H1 (cell line): ENCODE data around the gene SLC7A8. TPM values are rescaled to one million over a fixed set of nuclear protein-coding genes. Genes with fewer than 3 reads are reported as not detected.

ENCODE experiments used
- CTCF ChIA-PET: fragments of 300-600 bp; sonication (Branson Sonifier 250); formaldehyde crosslinking; loops from one replicate; lab custom pipeline; 2021; ENCODE audit not compliant: partially characterized antibody; lab: Charles Lee
- POLR2A ChIA-PET: fragments of 300-600 bp; sonication (Branson Sonifier 250); formaldehyde crosslinking; loops from one replicate; lab custom pipeline; 2021; ENCODE audit warnings: inconsistent platforms; ENCODE audit not compliant: partially characterized antibody; lab: Charles Lee
- DNase-seq, 2 experiments: peaks; one replicate each; pipeline versions ENCODE4 v3.0.0 to v3.0.0-alpha.2; 2010 to 2022; ENCODE audit warnings: low spot score in 2 of 2, low read depth in 1 of 2, mixed read lengths in 1 of 2
- FAIRE-seq: peaks from 2 replicates; lab custom pipeline; 2011; peaks lifted over from hg19 to GRCh38; lab: Jason Lieb, UNC
- H2AFZ ChIP-seq: 2 replicates; pipeline ENCODE4 v1.8.1; 2012; ENCODE audit warnings: low read length, inconsistent platforms
- H2AK5ac ChIP-seq: 2 replicates; pipeline ENCODE4 v1.6.1; 2013; ENCODE audit warnings: low read depth, low read length
- H2BK120ac ChIP-seq: replicated peaks from 2 replicates; pipeline ENCODE3; 2013; ENCODE audit warnings: low read depth, low read length, inconsistent platforms
- H2BK12ac ChIP-seq: 2 replicates; pipeline ENCODE4 v1.6.1; 2013; ENCODE audit warnings: low read depth, low read length
- H2BK15ac ChIP-seq: 2 replicates; pipeline ENCODE4 v1.6.1; 2013; ENCODE audit warnings: low read length
- H2BK20ac ChIP-seq: 2 replicates; pipeline ENCODE4 v1.6.1; 2013; ENCODE audit warnings: low read length
- H2BK5ac ChIP-seq: 2 replicates; pipeline ENCODE4 v1.6.1; 2013; ENCODE audit warnings: low read depth, low read length
- H3K14ac ChIP-seq: 2 replicates; pipeline ENCODE4 v1.6.1; 2013; ENCODE audit warnings: inconsistent platforms; ENCODE audit not compliant: insufficient read length
- H3K18ac ChIP-seq: 2 replicates; pipeline ENCODE4 v1.6.1; 2013; ENCODE audit warnings: low read length; ENCODE audit errors: extremely low read depth
- H3K23ac ChIP-seq: 2 replicates; pipeline ENCODE4 v1.6.1; 2013; ENCODE audit warnings: inconsistent platforms; ENCODE audit not compliant: insufficient read length
- H3K23me2 ChIP-seq: 2 replicates; pipeline ENCODE4 v1.6.1; 2013; ENCODE audit warnings: low read depth, low read length
- H3K27ac ChIP-seq: 2 replicates; pipeline ENCODE4 v1.6.1; 2011; ENCODE audit warnings: low read depth, low read length, inconsistent platforms
- H3K27me3 ChIP-seq, 4 experiments: replicated peaks in 1 of 4; 1 replicate in 1 of 4; 2 replicates in 3 of 4; pipeline versions ENCODE4 v1.6.1 to v1.8.1; 2011 to 2013; ENCODE audit warnings: low read length in 3 of 4, mild to moderate bottlenecking in 3 of 4, inconsistent platforms in 2 of 4, mixed read lengths in 2 of 4, moderate library complexity in 1 of 4; ENCODE audit not compliant: control insufficient read depth in 3 of 4, insufficient read depth in 3 of 4; ENCODE audit errors: extremely low read depth in 1 of 4
- H3K36me3 ChIP-seq, 4 experiments: 2 replicates each; pipeline versions ENCODE4 v1.6.1 to v1.8.1; 2011 to 2013; ENCODE audit warnings: mild to moderate bottlenecking in 4 of 4, low read length in 3 of 4, moderate library complexity in 2 of 4, control low read depth in 1 of 4, inconsistent platforms in 1 of 4; ENCODE audit not compliant: insufficient read depth in 4 of 4, control insufficient read depth in 2 of 4
- H3K4ac ChIP-seq: replicated peaks from 2 replicates; pipeline ENCODE3; 2013; ENCODE audit warnings: low read length, low read depth, mixed read lengths, inconsistent platforms; ENCODE audit not compliant: insufficient read length
- H3K4me1 ChIP-seq, 4 experiments: replicated peaks in 1 of 4; 1 replicate in 1 of 4; 2 replicates in 3 of 4; pipeline versions ENCODE4 v1.6.1 to v1.8.1; 2011 to 2013; ENCODE audit warnings: low read length in 3 of 4, inconsistent platforms in 2 of 4, mixed read lengths in 1 of 4; ENCODE audit not compliant: insufficient read depth in 4 of 4, control insufficient read depth in 3 of 4
- H3K4me2 ChIP-seq, 2 experiments: 2 replicates each; pipeline versions ENCODE4 v1.6.1 to v1.8.1; 2011 to 2013; ENCODE audit warnings: low read depth in 2 of 2, low read length in 2 of 2, control low read depth in 1 of 2, inconsistent platforms in 1 of 2, mild to moderate bottlenecking in 1 of 2; ENCODE audit not compliant: insufficient read depth in 1 of 2
- H3K4me3 ChIP-seq, 4 experiments: fragments of 200-600, 300-600 bp in 1 of 4; sonication (generic), shearing (Covaris generic), sonication (Bioruptor Twin) in 1 of 4; 2 replicates each; pipeline versions ENCODE4 v1.5.1 to v1.8.1; 2011 to 2016; ENCODE audit warnings: low read length in 4 of 4, low read depth in 3 of 4, control low read depth in 2 of 4, inconsistent platforms in 2 of 4, mild to moderate bottlenecking in 2 of 4, mixed read lengths in 1 of 4, moderate library complexity in 1 of 4; ENCODE audit not compliant: insufficient read depth in 2 of 4; ENCODE audit errors: extremely low read depth in 1 of 4
- H3K56ac ChIP-seq: replicated peaks from 2 replicates; pipeline ENCODE3; 2013; ENCODE audit warnings: low read depth, mild to moderate bottlenecking, mixed read lengths, low read length, inconsistent platforms; ENCODE audit not compliant: insufficient read length
- H3K79me1 ChIP-seq: 2 replicates; pipeline ENCODE4 v1.6.1; 2013; ENCODE audit warnings: low read depth, low read length, control low read depth
- H3K79me2 ChIP-seq, 2 experiments: 2 replicates each; pipeline versions ENCODE4 v1.6.1 to v1.8.1; 2012 to 2013; ENCODE audit warnings: low read length in 2 of 2, mild to moderate bottlenecking in 2 of 2, inconsistent platforms in 1 of 2; ENCODE audit not compliant: insufficient read depth in 2 of 2, control insufficient read depth in 1 of 2
- H3K9ac ChIP-seq, 4 experiments: replicated peaks in 1 of 4; 1 replicate in 1 of 4; 2 replicates in 3 of 4; pipeline versions ENCODE4 v1.6.1 to v1.8.1; 2011 to 2013; ENCODE audit warnings: low read depth in 3 of 4, low read length in 3 of 4, control low read depth in 2 of 4, mild to moderate bottlenecking in 2 of 4, moderate library complexity in 2 of 4, inconsistent platforms in 1 of 4; ENCODE audit errors: extremely low read depth in 1 of 4
- H3K9me3 ChIP-seq, 2 experiments: 2 replicates each; pipeline versions ENCODE4 v1.6.1 to v1.8.1; 2012 to 2013; ENCODE audit warnings: mild to moderate bottlenecking in 2 of 2, moderate library complexity in 2 of 2, control low read depth in 1 of 2, inconsistent platforms in 1 of 2, low read depth in 1 of 2, low read length in 1 of 2, mixed read lengths in 1 of 2; ENCODE audit not compliant: insufficient read depth in 2 of 2
- H4K20me1 ChIP-seq, 2 experiments: replicated peaks in 1 of 2; 2 replicates each; pipeline versions ENCODE3 to v1.8.1; 2011 to 2013; ENCODE audit warnings: inconsistent platforms in 2 of 2, low read length in 2 of 2, mild to moderate bottlenecking in 1 of 2; ENCODE audit not compliant: insufficient read depth in 2 of 2, control insufficient read depth in 1 of 2
- H4K5ac ChIP-seq: 2 replicates; pipeline ENCODE4 v1.6.1; 2013; ENCODE audit warnings: low read length, low read depth, mixed read lengths, inconsistent platforms; ENCODE audit not compliant: insufficient read length
- H4K8ac ChIP-seq: 2 replicates; pipeline ENCODE4 v1.8.0; 2013; ENCODE audit warnings: mild to moderate bottlenecking, moderate library complexity, low read length, inconsistent platforms; ENCODE audit not compliant: insufficient read depth; ENCODE audit errors: extremely low read depth
- H4K91ac ChIP-seq: replicated peaks from 2 replicates; pipeline ENCODE3; 2013; ENCODE audit warnings: low read length, mixed read lengths, inconsistent platforms; ENCODE audit not compliant: insufficient read length
- GTF2F1 ChIP-seq: IDR thresholded peaks from 2 replicates; pipeline ENCODE4 v1.6.1; 2012; ENCODE audit warnings: low read depth, low read length, improper control_type of control experiment, borderline replicate concordance
- JUN ChIP-seq: IDR thresholded peaks from 2 replicates; pipeline ENCODE4 v1.6.1; 2011; ENCODE audit warnings: low read depth, mild to moderate bottlenecking, improper control_type of control experiment, low read length
- MAX ChIP-seq: IDR thresholded peaks from 2 replicates; pipeline ENCODE4 v1.6.1; 2012; ENCODE audit warnings: inconsistent platforms
- POLR2AphosphoS5 ChIP-seq: IDR thresholded peaks from 2 replicates; pipeline ENCODE4 v1.6.1; 2011; ENCODE audit warnings: low read depth, low read length
- SRF ChIP-seq: IDR thresholded peaks from 2 replicates; pipeline ENCODE4 v1.6.1; 2011; ENCODE audit warnings: mild to moderate bottlenecking, low read depth, low read length, moderate library complexity
- WGBS, 2 experiments: shearing (Covaris generic) in 1 of 2; methylation state at CpG; one replicate each; pipeline versions ENCODE4 v1.1.6 to v1.1.7; 2013 to 2015; ENCODE audit warnings: low lambda C conversion rate in 2 of 2, mixed read lengths in 2 of 2, inconsistent platforms in 1 of 2, low coverage in 1 of 2, missing lambda C conversion rate in 1 of 2; ENCODE audit not compliant: insufficient replicate concordance in 2 of 2, insufficient coverage in 1 of 2, insufficient read length in 1 of 2; ENCODE audit errors: extremely low coverage in 1 of 2, missing lambda C conversion rate in 1 of 2; 5-methylcytosine and 5-hydroxymethylcytosine counted together
- polyA plus RNA-seq, 7 experiments: library from polyadenylated mRNA; depleted of rRNA in 3 of 7; stranded (reverse) in 5 of 7; unstranded in 2 of 7; fragments of >200 nt in 5 of 7; fragments of 200-250 nt in 2 of 7; gene quantifications; 1 replicate in 5 of 7; 2 replicates in 1 of 7; 4 replicates in 1 of 7; pipeline versions ENCODE4 v1.2.1 to v1.2.3, GENCODE V29; 2011 to 2013; ENCODE audit warnings: missing spikeins in 2 of 7, mixed read lengths in 2 of 7
- total RNA-seq: library from RNA; stranded (reverse); fragmentation: NEBNext Ultra II Directional; extraction: Animal tissue kit (Norgen Biotek cat#: 25700); gene quantifications from 2 replicates; pipeline ENCODE4 v1.2.1, GENCODE V29; 2021

The SLC7A8 gene
- total and polyA plus RNA-seq, 2 of the 8 experiments (the other 6 are each of a cell fraction or from before 2014, with no cell fraction given), result 182 to 204 TPM

GRCh38 chr14:23164949-23165348, 18.5 kb downstream of the SLC7A8 start:
- H3K56ac ChIP-seq, result no peak overlapping the region
- no peaks in the 10 kb centered on the region for H4K20me1 ChIP-seq
- no peak overlapping the region for H2BK12ac ChIP-seq
- no peak overlapping the region for H3K9ac ChIP-seq
- peaks cover 0 to 6% of the 10 kb centered on the region in 2 experiments; a peak in 2 of 4 replicates for H3K79me2 ChIP-seq
- ChIA-PET CTCF (interaction anchor here (1.3 to 4.8 kb wide), 3 partner anchors 17 to 215 kb away, joined by 3 to 42 read pairs (median 10); no protein-coding TSS in a partner anchor), POLR2A (interaction anchor here (0.8 kb wide), 1 partner anchor 52 kb away, joined by 3 read pairs; no protein-coding TSS in a partner anchor)
- peaks cover 6% of the 10 kb centered on the region for H3K79me1 ChIP-seq
- no peak overlapping the region for H2BK5ac ChIP-seq
- no peak for FAIRE-seq
- H2BK20ac ChIP-seq, result no peak overlapping the region
- H3K9me3 ChIP-seq, result no peaks in the 10 kb centered on the region
- no peak overlapping the region for H4K8ac ChIP-seq
- no peak overlapping the region for H3K14ac ChIP-seq
- H2AFZ ChIP-seq, result no peak overlapping the region
- H3K36me3 ChIP-seq, result peaks cover 7 to 45% (median 37%) of the 10 kb centered on the region in 4 experiments
- no peak overlapping the region for H3K18ac ChIP-seq
- peaks cover 9 to 19% (median 10%) of the 10 kb centered on the region in 4 experiments for H3K4me1 ChIP-seq
- H3K27me3 ChIP-seq, result no peaks in the 10 kb centered on the region
- no peak overlapping the region for H3K4me2 ChIP-seq
- H3K4me3 ChIP-seq, result no peak overlapping the region
- H3K23me2 ChIP-seq, result no peaks in the 10 kb centered on the region
- no peak overlapping the region for H2BK120ac ChIP-seq
- H4K5ac ChIP-seq, result no peak overlapping the region
- H3K4ac ChIP-seq, result no peak overlapping the region
- TF ChIP-seq POLR2AphosphoS5 (no peak), GTF2F1 (no peak), MAX (no peak), SRF (no peak), JUN (no peak)
- no peak overlapping the region for H2BK15ac ChIP-seq
- no peak overlapping the region for H3K27ac ChIP-seq
- no peak for DNase-seq
- H3K23ac ChIP-seq, result no peak overlapping the region
- no peak overlapping the region for H2AK5ac ChIP-seq
- WGBS, 2 experiments, result 93% methylated on average over 5 of the region's 5 CpGs; no CpG with 5 or more reads in 1 of the 2 experiments
- no peak overlapping the region for H4K91ac ChIP-seq
